GM12878 (cell line): ENCODE data around the gene HORMAD2.

ENCODE experiments used
- CREB1 ChIP-seq: IDR thresholded peaks from 2 replicates; pipeline ENCODE4 v1.6.1; 2012; ENCODE audit warnings: low read depth, mild to moderate bottlenecking, inconsistent platforms
- EED ChIP-seq: sonication (generic); IDR thresholded peaks from 2 replicates; pipeline ENCODE4 v1.6.1; 2016; ENCODE audit warnings: antibody characterized with exemption, low read depth
- HCFC1 ChIP-seq: fragments of 150-350 bp; IDR thresholded peaks from 2 replicates; pipeline ENCODE4 v1.6.1; 2014; ENCODE audit warnings: low read length
- KDM1A ChIP-seq: fragments of 200-600 bp; sonication (generic); IDR thresholded peaks from 2 replicates; pipeline ENCODE4 v1.6.1; 2016; ENCODE audit warnings: borderline replicate concordance
- NR2C2 ChIP-seq: IDR thresholded peaks from 2 replicates; pipeline ENCODE4 v1.6.1; 2011; ENCODE audit warnings: borderline replicate concordance, low read depth; ENCODE audit not compliant: control insufficient read depth, insufficient read length
- NRF1 ChIP-seq: conservative IDR thresholded peaks from 2 replicates; pipeline ENCODE4 v1.6.1; 2011; ENCODE audit warnings: mild to moderate bottlenecking, low read depth, low read length, improper control_type of control experiment
- POLR2AphosphoS5 ChIP-seq: IDR thresholded peaks from 2 replicates; pipeline ENCODE4 v1.6.1; 2011; ENCODE audit warnings: mild to moderate bottlenecking, low read length, inconsistent platforms
- RBBP5 ChIP-seq: fragments of 200-600 bp; sonication (generic); conservative IDR thresholded peaks from 2 replicates; pipeline ENCODE4 v1.6.1; 2016
- SPI1 ChIP-seq: IDR thresholded peaks from 2 replicates; pipeline ENCODE4 v1.6.1; 2011; ENCODE audit warnings: low read depth, mild to moderate bottlenecking, low read length, moderate library complexity, borderline replicate concordance; ENCODE audit not compliant: insufficient read depth
- STAT3 ChIP-seq: IDR thresholded peaks from 2 replicates; pipeline ENCODE4 v1.6.1; 2011; ENCODE audit warnings: low read depth, low read length, improper control_type of control experiment
- TARDBP ChIP-seq: IDR thresholded peaks from 2 replicates; pipeline ENCODE4 v1.6.1; 2016; ENCODE audit warnings: borderline replicate concordance
- TF ChIP-seq, protein P1 (sequence below), 3 experiments: IDR thresholded peaks in 2 of 3; conservative IDR thresholded peaks in 1 of 3; 2 replicates each; pipeline ENCODE4 v1.5.1; 2011; ENCODE audit warnings: low read depth in 3 of 3, low read length in 3 of 3, mild to moderate bottlenecking in 3 of 3, control low read depth in 2 of 3, moderate library complexity in 2 of 3, inconsistent platforms in 1 of 3, mixed read lengths in 1 of 3; ENCODE audit not compliant: control insufficient read depth in 2 of 3, insufficient read depth in 1 of 3; ENCODE audit errors: extremely low read depth in 1 of 3
- TF ChIP-seq, protein P2 (sequence below): IDR thresholded peaks from 2 replicates; pipeline ENCODE4 v1.6.1; 2011; ENCODE audit warnings: borderline replicate concordance, low read depth, mild to moderate bottlenecking, moderate library complexity, low read length; ENCODE audit not compliant: insufficient read depth, poor library complexity, severe bottlenecking

DNA sequence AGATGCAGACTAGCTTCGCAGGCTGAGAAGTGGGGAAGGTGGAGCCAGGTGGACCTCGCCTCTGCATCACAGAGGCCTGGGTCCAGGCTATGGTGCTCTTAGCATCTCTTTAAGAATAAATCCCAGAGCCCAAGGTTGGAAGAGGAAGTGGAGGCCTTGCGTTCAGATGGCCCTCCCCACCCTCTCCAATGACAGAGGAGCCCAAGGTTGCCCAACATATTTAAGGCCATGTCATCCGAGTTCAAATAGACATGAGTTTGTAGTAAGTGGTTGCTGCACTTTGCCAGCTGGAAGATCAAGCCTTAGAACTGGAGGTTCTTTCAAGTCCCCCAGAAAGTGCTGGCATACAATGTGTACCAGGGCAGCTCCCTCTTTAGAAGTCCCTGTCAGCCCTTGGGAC lies 47.1 kb upstream of the HORMAD2 start:
- TF ChIP-seq, protein P1, sequence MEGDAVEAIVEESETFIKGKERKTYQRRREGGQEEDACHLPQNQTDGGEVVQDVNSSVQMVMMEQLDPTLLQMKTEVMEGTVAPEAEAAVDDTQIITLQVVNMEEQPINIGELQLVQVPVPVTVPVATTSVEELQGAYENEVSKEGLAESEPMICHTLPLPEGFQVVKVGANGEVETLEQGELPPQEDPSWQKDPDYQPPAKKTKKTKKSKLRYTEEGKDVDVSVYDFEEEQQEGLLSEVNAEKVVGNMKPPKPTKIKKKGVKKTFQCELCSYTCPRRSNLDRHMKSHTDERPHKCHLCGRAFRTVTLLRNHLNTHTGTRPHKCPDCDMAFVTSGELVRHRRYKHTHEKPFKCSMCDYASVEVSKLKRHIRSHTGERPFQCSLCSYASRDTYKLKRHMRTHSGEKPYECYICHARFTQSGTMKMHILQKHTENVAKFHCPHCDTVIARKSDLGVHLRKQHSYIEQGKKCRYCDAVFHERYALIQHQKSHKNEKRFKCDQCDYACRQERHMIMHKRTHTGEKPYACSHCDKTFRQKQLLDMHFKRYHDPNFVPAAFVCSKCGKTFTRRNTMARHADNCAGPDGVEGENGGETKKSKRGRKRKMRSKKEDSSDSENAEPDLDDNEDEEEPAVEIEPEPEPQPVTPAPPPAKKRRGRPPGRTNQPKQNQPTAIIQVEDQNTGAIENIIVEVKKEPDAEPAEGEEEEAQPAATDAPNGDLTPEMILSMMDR (IDR thresholded peaks at IDR 0.05 in 2 of 3, conservative IDR thresholded peaks at IDR 0.05 in 1 of 3; ENCODE audit: control insufficient read depth in 2 of 3, extremely low read depth in 1 of 3, insufficient read depth in 1 of 3, low read depth in 3 of 3, low read length in 3 of 3) = no peak
- TF ChIP-seq STAT3 = no peak
- no peak for TF ChIP-seq NR2C2
- TF ChIP-seq KDM1A = no peak
- no peak for TF ChIP-seq NRF1
- TF ChIP-seq HCFC1 = no peak
- no peak for TF ChIP-seq RBBP5
- TF ChIP-seq, protein P2, sequence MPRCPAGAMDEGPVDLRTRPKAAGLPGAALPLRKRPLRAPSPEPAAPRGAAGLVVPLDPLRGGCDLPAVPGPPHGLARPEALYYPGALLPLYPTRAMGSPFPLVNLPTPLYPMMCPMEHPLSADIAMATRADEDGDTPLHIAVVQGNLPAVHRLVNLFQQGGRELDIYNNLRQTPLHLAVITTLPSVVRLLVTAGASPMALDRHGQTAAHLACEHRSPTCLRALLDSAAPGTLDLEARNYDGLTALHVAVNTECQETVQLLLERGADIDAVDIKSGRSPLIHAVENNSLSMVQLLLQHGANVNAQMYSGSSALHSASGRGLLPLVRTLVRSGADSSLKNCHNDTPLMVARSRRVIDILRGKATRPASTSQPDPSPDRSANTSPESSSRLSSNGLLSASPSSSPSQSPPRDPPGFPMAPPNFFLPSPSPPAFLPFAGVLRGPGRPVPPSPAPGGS = no peak
- no peak for TF ChIP-seq TARDBP
- no peak for TF ChIP-seq CREB1
- no peak for TF ChIP-seq SPI1
- TF ChIP-seq POLR2AphosphoS5 = no peak
- no peak for TF ChIP-seq EED
